ENCODE results near the gene ATP6V1E1.
"Not testable (repeated sequence)": the region's sequence is repeated elsewhere in the genome, so short reads cannot be mapped to it uniquely, and the experiment has no call there.

DNA sequence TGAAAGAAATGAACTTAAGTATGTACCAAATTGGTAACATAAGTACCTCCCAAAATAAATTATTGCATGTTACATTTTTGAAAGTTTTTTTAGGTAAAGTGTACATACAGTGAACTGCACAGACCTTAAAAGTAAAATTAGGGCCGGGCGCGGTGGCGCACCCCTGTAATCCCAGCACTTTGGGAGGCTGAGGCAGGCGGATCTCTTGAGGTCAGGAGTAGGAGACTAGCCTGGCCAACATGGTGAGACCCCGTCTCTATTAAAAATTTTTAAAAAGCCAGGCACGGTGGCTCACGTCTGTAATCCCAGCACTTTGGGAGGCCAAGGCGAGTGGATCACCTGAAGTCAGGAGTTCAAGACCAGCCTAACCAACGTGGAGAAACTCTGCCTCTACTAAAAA, 8.3 kb upstream of the ATP6V1E1 start:
- TF ChIP-seq, protein P1, sequence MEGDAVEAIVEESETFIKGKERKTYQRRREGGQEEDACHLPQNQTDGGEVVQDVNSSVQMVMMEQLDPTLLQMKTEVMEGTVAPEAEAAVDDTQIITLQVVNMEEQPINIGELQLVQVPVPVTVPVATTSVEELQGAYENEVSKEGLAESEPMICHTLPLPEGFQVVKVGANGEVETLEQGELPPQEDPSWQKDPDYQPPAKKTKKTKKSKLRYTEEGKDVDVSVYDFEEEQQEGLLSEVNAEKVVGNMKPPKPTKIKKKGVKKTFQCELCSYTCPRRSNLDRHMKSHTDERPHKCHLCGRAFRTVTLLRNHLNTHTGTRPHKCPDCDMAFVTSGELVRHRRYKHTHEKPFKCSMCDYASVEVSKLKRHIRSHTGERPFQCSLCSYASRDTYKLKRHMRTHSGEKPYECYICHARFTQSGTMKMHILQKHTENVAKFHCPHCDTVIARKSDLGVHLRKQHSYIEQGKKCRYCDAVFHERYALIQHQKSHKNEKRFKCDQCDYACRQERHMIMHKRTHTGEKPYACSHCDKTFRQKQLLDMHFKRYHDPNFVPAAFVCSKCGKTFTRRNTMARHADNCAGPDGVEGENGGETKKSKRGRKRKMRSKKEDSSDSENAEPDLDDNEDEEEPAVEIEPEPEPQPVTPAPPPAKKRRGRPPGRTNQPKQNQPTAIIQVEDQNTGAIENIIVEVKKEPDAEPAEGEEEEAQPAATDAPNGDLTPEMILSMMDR (conservative IDR thresholded peaks at IDR 0.05; ENCODE audit: low read depth, low read length): not testable (repeated sequence)
- not testable (repeated sequence) for TF ChIP-seq EZH2 (IDR thresholded peaks at IDR 0.05; ENCODE audit: borderline replicate concordance, low read depth, low read length, poor library complexity, severe bottlenecking)
